Right atrium auricular region (tissue), 2 donors: ENCODE results near the gene PLCL1. TPM values are rescaled to one million over a fixed set of nuclear protein-coding genes. Genes with fewer than 3 reads are reported as not detected.

Experiments
- DNase-seq: peaks from one replicate; pipeline ENCODE4 v3.0.0-alpha.2; 2019; ENCODE audit warnings: low spot score
- H3K27ac ChIP-seq, 2 donors: fragments of 200-600 bp; sonication (generic); 1 replicate in 1 of 2; 2 replicates in 1 of 2; pipeline ENCODE4 v1.5.1; 2016 to 2019
- H3K27me3 ChIP-seq, 2 donors: fragments of 200-600 bp; sonication (generic); one replicate each; pipeline versions ENCODE4 v1.5.1 to v1.6.0; 2017 to 2019
- H3K36me3 ChIP-seq: fragments of 200-600 bp; sonication (generic); one replicate; pipeline ENCODE4 v1.5.1; 2016
- H3K4me1 ChIP-seq, 2 donors: fragments of 200-600 bp; sonication (generic); one replicate each; pipeline versions ENCODE4 v1.5.1 to v1.6.0; 2017 to 2019
- H3K4me3 ChIP-seq, 2 donors: fragments of 200-600 bp; sonication (generic); 1 replicate in 1 of 2; 2 replicates in 1 of 2; pipeline ENCODE4 v1.5.1; 2017 to 2019; ENCODE audit warnings: mild to moderate bottlenecking in 1 of 2, moderate library complexity in 1 of 2
- H3K9me3 ChIP-seq, 2 donors: fragments of 200-600 bp; sonication (generic); one replicate each; pipeline ENCODE4 v1.5.1; 2019
- CTCF ChIP-seq, 2 donors: fragments of 200-600 bp; sonication (generic); IDR thresholded peaks; one replicate each; pipeline ENCODE4 v1.5.1; 2019; ENCODE audit warnings: antibody characterized with exemption in 2 of 2
- total RNA-seq, 2 donors: library from RNA; depleted of rRNA; stranded (reverse); fragments of >200 nt; gene quantifications; one replicate each; pipeline ENCODE4 v1.1.0, GENCODE V29; 2016

PLCL1 gene
- total RNA-seq, 2 donors from 2014 or later: 26.8 to 32.0 TPM

DNA sequence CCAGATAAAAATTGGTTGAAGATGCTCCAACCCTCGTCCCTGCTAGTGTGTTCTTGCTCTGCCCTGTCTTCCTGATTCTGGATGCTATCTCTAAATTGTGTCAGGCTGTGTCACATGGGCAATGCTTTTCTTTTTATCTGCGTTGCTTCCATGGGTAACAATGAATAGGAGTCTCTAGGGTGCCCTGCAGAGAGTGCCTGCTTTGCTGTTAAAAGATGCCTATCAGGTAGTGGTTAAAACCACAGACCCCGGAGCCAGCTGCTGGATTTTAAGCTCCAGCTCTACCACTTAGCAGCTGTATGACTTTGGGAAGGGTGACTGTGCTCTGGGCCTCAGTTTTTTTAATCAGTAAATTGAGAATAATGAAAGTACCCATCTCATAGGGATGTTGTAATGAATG is 340.3 kb downstream of the PLCL1 start:
- H3K4me1 ChIP-seq: no peaks in the 10 kb centered on the region
- no peak for TF ChIP-seq CTCF (IDR thresholded peaks at IDR 0.05)
- no peaks in the 10 kb centered on the region for H3K27me3 ChIP-seq
- no peaks in the 10 kb centered on the region for H3K9me3 ChIP-seq
- DNase-seq: no peak
- no peaks in the 10 kb centered on the region for H3K36me3 ChIP-seq
- H3K27ac ChIP-seq: no peak overlapping the region
- H3K4me3 ChIP-seq: no peak overlapping the region

GRCh38 chr2:198146346-198146940 is 342.1 kb downstream of the PLCL1 start:
- TF ChIP-seq CTCF (IDR thresholded peaks at IDR 0.05): no peak
- no peaks in the 10 kb centered on the region for H3K4me1 ChIP-seq

DNA sequence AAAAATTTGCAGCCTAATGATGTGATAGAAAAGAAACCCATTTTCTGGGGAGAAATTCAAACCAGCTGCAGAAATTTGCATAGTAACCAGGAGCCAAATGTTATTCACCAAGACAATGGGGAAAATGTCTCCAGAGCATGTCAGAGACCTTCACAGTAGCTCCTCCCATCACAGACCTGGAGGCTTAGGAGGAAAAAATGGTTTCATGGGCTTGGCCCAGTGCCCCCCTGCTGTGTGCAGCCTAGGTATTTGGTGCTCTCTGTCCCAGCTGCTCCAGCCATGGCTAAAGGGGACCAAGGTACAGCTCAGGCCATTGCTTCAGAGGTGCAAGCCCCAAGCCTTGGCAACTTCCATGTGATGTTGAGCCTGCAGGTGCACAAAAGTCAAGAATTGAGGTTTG is 352.9 kb downstream of the PLCL1 start:
- no peaks in the 10 kb centered on the region for H3K9me3 ChIP-seq
- no peak overlapping the region for H3K4me3 ChIP-seq
- no peak for TF ChIP-seq CTCF (IDR thresholded peaks at IDR 0.05)
- H3K27me3 ChIP-seq: no peaks in the 10 kb centered on the region
- no peak overlapping the region for H3K27ac ChIP-seq
- H3K4me1 ChIP-seq: no peaks in the 10 kb centered on the region
- DNase-seq: no peak
- H3K36me3 ChIP-seq: no peaks in the 10 kb centered on the region

More at GRCh38 chr2:198146346-198146940, 342.1 kb downstream of the PLCL1 start:
- H3K36me3 ChIP-seq: no peaks in the 10 kb centered on the region
- DNase-seq: no peak
- H3K4me3 ChIP-seq: no peak overlapping the region
- H3K9me3 ChIP-seq: no peaks in the 10 kb centered on the region
- no peaks in the 10 kb centered on the region for H3K27me3 ChIP-seq
- no peak overlapping the region for H3K27ac ChIP-seq

DNA sequence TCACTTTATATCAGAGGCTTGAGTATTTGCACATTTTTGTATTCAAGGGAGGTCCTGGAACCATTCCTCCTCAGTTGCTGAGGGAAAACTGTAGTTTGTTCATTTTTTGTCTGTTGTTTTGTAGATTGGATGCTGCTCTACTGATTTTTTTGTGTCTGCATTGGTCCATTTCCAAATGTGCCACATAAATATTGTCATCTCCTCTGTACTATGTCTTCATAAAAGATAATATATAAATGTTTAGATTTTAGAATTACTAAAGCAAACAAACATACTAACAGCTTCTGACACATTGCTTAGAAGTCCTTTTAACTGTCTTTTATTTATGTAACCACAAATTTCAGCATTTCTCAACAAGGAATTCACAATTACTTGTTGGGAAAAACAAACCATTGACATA is 356.8 kb downstream of the PLCL1 start:
- no peak for DNase-seq
- H3K9me3 ChIP-seq: no peaks in the 10 kb centered on the region

DNA sequence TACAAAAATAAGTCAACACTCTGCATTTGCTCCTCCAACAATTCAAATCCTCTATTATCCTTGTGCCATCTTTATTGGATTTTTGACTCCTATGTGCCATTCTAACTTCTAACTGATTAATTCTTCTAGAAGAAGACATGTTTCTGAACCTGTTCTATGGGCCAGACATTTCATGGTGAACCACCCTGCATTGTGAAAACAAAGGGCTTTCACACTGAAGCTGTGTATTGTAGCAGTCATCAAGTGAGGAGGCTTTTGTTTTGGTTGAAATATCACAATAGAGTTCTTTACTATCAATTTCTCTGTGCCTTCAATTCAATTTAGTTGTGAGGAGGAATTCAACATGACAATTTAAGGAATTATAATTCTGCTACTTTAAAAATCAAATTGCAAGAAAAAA is 357.9 kb downstream of the PLCL1 start:
- Histone ChIP-seq H3K36me3 (no peaks in the 10 kb centered on the region), H3K4me1 (no peaks in the 10 kb centered on the region), H3K4me3 (no peak overlapping the region), H3K9me3 (no peaks in the 10 kb centered on the region), H3K27ac (no peak overlapping the region), H3K27me3 (no peaks in the 10 kb centered on the region)
- no peak for TF ChIP-seq CTCF (IDR thresholded peaks at IDR 0.05)
- no peak for DNase-seq

More for the DNA sequence above, 356.8 kb downstream of the PLCL1 start:
- no peak overlapping the region for H3K27ac ChIP-seq
- no peak for TF ChIP-seq CTCF (IDR thresholded peaks at IDR 0.05)
- H3K4me3 ChIP-seq: no peak overlapping the region
- H3K4me1 ChIP-seq: no peaks in the 10 kb centered on the region
- no peaks in the 10 kb centered on the region for H3K27me3 ChIP-seq
- H3K36me3 ChIP-seq: no peaks in the 10 kb centered on the region

DNA sequence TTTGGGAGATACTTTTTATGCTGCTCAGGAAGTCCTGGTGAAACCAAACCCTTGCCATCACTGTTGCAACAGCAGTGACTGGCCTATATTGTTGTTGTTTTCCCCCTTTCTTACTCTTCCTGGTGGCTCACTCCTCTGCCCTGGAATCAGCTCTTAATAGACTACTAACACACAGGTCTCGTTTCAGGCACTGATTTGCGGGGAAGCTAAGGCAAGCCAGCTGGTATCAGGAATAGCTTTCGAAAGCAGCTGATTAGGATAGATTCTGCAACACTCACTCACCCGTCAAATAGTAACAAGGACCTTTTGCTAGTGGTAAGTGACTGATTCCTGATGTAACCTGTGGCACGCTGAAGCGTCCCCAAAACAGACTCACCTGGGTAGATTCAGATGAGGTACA is 360.4 kb downstream of the PLCL1 start:
- Histone ChIP-seq H3K36me3 (no peaks in the 10 kb centered on the region), H3K27me3 (no peaks in the 10 kb centered on the region), H3K4me1 (no peaks in the 10 kb centered on the region), H3K9me3 (no peaks in the 10 kb centered on the region), H3K4me3 (no peak overlapping the region), H3K27ac (no peak overlapping the region)
- no peak for DNase-seq
- TF ChIP-seq CTCF (IDR thresholded peaks at IDR 0.05): no peak
